Neural cell (in vitro differentiated cells): ENCODE measurements around the gene DCP1A.

ENCODE experiments used
- CTCF ChIP-seq: fragments of 450-650 bp; IDR thresholded peaks from 2 replicates; pipeline ENCODE4 v1.5.1; 2014; ENCODE audit warnings: antibody characterized with exemption, mild to moderate bottlenecking, moderate library complexity; ENCODE audit not compliant: poor library complexity, severe bottlenecking
- EP300 ChIP-seq: fragments of 450-650 bp; conservative IDR thresholded peaks from 2 replicates; pipeline ENCODE4 v1.6.1; 2014; ENCODE audit warnings: antibody characterized with exemption, mild to moderate bottlenecking, moderate library complexity; ENCODE audit not compliant: poor library complexity, severe bottlenecking
- EZH2 ChIP-seq: fragments of 200-600, 300-800 bp; shearing (Covaris generic), sonication (generic); IDR thresholded peaks from 2 replicates; pipeline ENCODE4 v1.6.1; 2014; ENCODE audit warnings: antibody characterized with exemption, low read length, borderline replicate concordance, mild to moderate bottlenecking; ENCODE audit not compliant: insufficient read depth, poor library complexity, severe bottlenecking
- TAF1 ChIP-seq: IDR thresholded peaks from 2 replicates; pipeline ENCODE4 v1.6.1; 2012; ENCODE audit warnings: low read depth

- TF ChIP-seq CTCF (no peak), EP300 (no peak), TAF1 (no peak), EZH2 (no peak)
Measured at GRCh38 chr3:53248161-53248560, 99.2 kb downstream of the DCP1A start.
